ENCODE measurements around the gene SOX15.

- TF ChIP-seq CTCF (IDR thresholded peaks at IDR 0.05) = no peak
- TF ChIP-seq POLR2A (IDR thresholded peaks at IDR 0.05) = no peak
Measured at GRCh38 chr17:7615265-7615747, 25.4 kb upstream of the SOX15 start.
